NB4 (cell line): ENCODE results near the gene CCDC78.

Experiments
- CTCF ChIP-seq: IDR thresholded peaks from one replicate; pipeline ENCODE4 v1.5.1; 2012; ENCODE audit warnings: low read depth, low read length
- MAX ChIP-seq: IDR thresholded peaks from 2 replicates; pipeline ENCODE4 v1.6.1; 2011; ENCODE audit warnings: low read depth, low read length
- POLR2A ChIP-seq: IDR thresholded peaks from 2 replicates; pipeline ENCODE4 v1.6.1; 2011; ENCODE audit warnings: mild to moderate bottlenecking; ENCODE audit not compliant: insufficient read length; ENCODE audit errors: extremely low read depth

DNA sequence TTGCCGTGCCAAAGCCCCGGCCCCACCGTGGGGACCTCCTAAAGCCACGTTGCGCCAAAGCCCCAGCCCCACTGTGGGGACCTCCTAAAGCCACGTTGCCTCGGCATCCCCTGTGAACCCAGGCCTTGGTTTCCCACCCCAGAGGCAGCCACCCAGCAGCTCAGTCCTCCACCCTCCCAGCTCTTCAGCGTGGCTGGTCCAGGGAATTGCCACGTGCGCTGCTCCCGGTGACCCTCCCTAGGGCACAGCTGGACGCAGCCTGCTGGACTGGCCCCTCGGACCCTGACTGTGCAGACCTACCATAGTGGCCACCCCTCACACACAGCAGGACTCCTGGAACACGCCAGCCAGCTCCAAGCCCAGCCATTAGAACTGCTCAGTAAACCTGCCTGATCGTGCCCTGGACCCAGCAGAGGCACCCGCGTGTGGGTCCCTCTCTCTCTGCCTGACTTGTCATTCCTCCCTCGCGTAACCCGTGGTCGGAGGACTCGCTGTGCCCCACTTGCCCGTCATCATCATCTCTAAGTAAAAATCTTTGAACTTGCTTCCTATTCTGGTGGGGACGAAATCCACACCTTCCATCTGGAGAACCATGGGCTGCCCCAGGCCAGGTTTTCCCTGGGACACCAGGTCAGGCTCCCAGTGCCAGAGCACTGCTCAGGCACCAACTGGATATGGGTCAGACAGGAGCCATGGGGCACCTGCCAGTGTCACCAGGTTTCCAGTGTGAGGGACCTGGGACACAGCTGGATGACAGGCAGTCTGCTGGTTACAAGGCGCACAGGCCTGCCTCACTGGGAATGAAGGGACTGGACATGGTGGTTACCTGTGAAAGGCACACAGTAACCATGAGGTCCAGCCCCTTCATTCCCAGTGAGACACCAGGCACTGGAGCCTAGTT is 9.0 kb upstream of the CCDC78 start:
- TF ChIP-seq CTCF = no peak
- TF ChIP-seq POLR2A = no peak
- no peak for TF ChIP-seq MAX
